ENCODE data around the gene MROH7. TPM values are rescaled to one million over a fixed set of nuclear protein-coding genes. Genes with fewer than 3 reads are reported as not detected.

MROH7 gene
- total and polyA plus RNA-seq, 9 of the 15 experiments (the other 6 are each of a cell fraction or from before 2014, with no cell fraction given) = not detected

GRCh38 chr1:54667797-54668196, 26.2 kb downstream of the MROH7 start:
- no peaks in the 10 kb centered on the region for H3K36me3 ChIP-seq (ENCODE audit: control insufficient read depth, insufficient read depth, low read length)
- intact Hi-C loops (cut with micrococcal nuclease) = loop anchor here (10.0 kb wide), 1 partner anchor 543 kb away; no protein-coding TSS in a partner anchor
- no peak overlapping the region for H3K4me2 ChIP-seq (ENCODE audit: insufficient read depth, low read length)
- H3K9ac ChIP-seq (ENCODE audit: insufficient read depth in 1 of 2, low read depth in 2 of 2, low read length in 2 of 2) = no peak overlapping the region
- H3K27me3 ChIP-seq (ENCODE audit: control insufficient read depth in 2 of 2, insufficient read depth in 2 of 2, low read length in 2 of 2) = peaks cover 8 to 10% of the 10 kb centered on the region in 2 experiments; a peak in 4 of 5 replicates
- ATAC-seq (no peak), DNase-seq (ENCODE audit: extremely low read depth in 1 of 4, low spot score in 3 of 4) (no peak), FAIRE-seq (no peak)
- in situ Hi-C loops (cut with MboI) = loop anchor here (5.0 kb wide), 1 partner anchor 125 kb away; no protein-coding TSS in a partner anchor
- H3K9me1 ChIP-seq (ENCODE audit: control insufficient read depth, insufficient read depth, low read length) = peaks cover 3% of the 10 kb centered on the region
- ChIA-PET CTCF (ENCODE audit: low intra/inter-chr PET ratio) (interaction anchor here (0.6 kb wide), 1 partner anchor 281 kb away, joined by 3 read pairs; no protein-coding TSS in a partner anchor), POLR2A (no interaction called here)
- no peaks in the 10 kb centered on the region for H3K9me3 ChIP-seq (replicated peaks; ENCODE audit: control insufficient read depth, insufficient read depth, low read depth, low read length)
- no TSS peak for BruUV-seq (replicated peaks)
- no peak overlapping the region for H3K4me3 ChIP-seq
- no peaks in the 10 kb centered on the region for H3K4me1 ChIP-seq (replicated peaks in 1 of 2; ENCODE audit: control insufficient read depth in 2 of 2, insufficient read depth in 2 of 2, low read length in 2 of 2)
- H2AFZ ChIP-seq (ENCODE audit: low read depth, low read length) = no peak overlapping the region
- H3K79me2 ChIP-seq (ENCODE audit: control insufficient read depth, insufficient read depth, low read length) = no peaks in the 10 kb centered on the region
- H3K27ac ChIP-seq (ENCODE audit: extremely low read depth, low read depth, low read length) = no peak overlapping the region
- 0% methylated on average over 2 of the region's 2 CpGs for WGBS (ENCODE audit: insufficient coverage, low coverage, missing lambda C conversion rate)
- H4K20me1 ChIP-seq (replicated peaks; ENCODE audit: control insufficient read depth, insufficient read depth, low read length) = 0 out of 2 replicates have a peak, but pooled peaks cover 11% of the 10 kb centered on the region
- TF ChIP-seq ZNF518B (CRISPR knock-in tag; IDR thresholded peaks at IDR 0.05) = no peak
- TF ChIP-seq ATF2 (CRISPR knock-in tag; IDR thresholded peaks at IDR 0.05) = no peak
- TF ChIP-seq RERE (CRISPR knock-in tag; IDR thresholded peaks at IDR 0.05; ENCODE audit: borderline replicate concordance) = no peak
- TF ChIP-seq NR2C2 (CRISPR knock-in tag; IDR thresholded peaks at IDR 0.05) = no peak
- no peak for TF ChIP-seq NR2C2 (tag; IDR thresholded peaks at IDR 0.05)
- no peak for TF ChIP-seq MCM3 (IDR thresholded peaks at IDR 0.05)
- no peak for TF ChIP-seq POU5F1 (IDR thresholded peaks at IDR 0.05; ENCODE audit: borderline replicate concordance, low read depth, low read length, partially characterized antibody)
- TF ChIP-seq ZNF740 (CRISPR knock-in tag; IDR thresholded peaks at IDR 0.05) = no peak
- TF ChIP-seq ZNF740 (tag; IDR thresholded peaks at IDR 0.05) = no peak
- TF ChIP-seq KLF10 (CRISPR knock-in tag; IDR thresholded peaks at IDR 0.05) = no peak
